Duodenal mucosa (tissue), 2 donors: Measurements from ENCODE around the gene MYO18B.

Experiments used
- H3K27ac ChIP-seq: one replicate; pipeline ENCODE4 v1.7.0; 2013; ENCODE audit warnings: low read depth, low read length
- H3K27me3 ChIP-seq, 2 donors: one replicate each; pipeline ENCODE4 v1.7.0; 2013; ENCODE audit warnings: low read length in 2 of 2, control low read depth in 1 of 2; ENCODE audit not compliant: insufficient read depth in 2 of 2, control insufficient read depth in 1 of 2
- H3K36me3 ChIP-seq, 2 donors: one replicate each; pipeline ENCODE4 v1.7.0; 2013; ENCODE audit warnings: low read length in 2 of 2, control low read depth in 1 of 2; ENCODE audit not compliant: insufficient read depth in 2 of 2, control insufficient read depth in 1 of 2
- H3K4me1 ChIP-seq, 2 donors: one replicate each; pipeline ENCODE4 v1.7.0; 2013; ENCODE audit warnings: low read length in 2 of 2, control low read depth in 1 of 2; ENCODE audit not compliant: insufficient read depth in 2 of 2, control insufficient read depth in 1 of 2
- H3K4me3 ChIP-seq, 2 donors: one replicate each; pipeline ENCODE4 v1.7.0; 2013; ENCODE audit warnings: low read length in 2 of 2, low read depth in 1 of 2
- H3K9ac ChIP-seq, 2 donors: one replicate each; pipeline ENCODE4 v1.7.0; 2013; ENCODE audit warnings: low read length in 2 of 2, low read depth in 1 of 2
- H3K9me3 ChIP-seq, 2 donors: one replicate each; pipeline ENCODE4 v1.7.0; 2013; ENCODE audit warnings: low read length in 2 of 2, control low read depth in 1 of 2; ENCODE audit not compliant: control insufficient read depth in 1 of 2

The MYO18B gene

DNA sequence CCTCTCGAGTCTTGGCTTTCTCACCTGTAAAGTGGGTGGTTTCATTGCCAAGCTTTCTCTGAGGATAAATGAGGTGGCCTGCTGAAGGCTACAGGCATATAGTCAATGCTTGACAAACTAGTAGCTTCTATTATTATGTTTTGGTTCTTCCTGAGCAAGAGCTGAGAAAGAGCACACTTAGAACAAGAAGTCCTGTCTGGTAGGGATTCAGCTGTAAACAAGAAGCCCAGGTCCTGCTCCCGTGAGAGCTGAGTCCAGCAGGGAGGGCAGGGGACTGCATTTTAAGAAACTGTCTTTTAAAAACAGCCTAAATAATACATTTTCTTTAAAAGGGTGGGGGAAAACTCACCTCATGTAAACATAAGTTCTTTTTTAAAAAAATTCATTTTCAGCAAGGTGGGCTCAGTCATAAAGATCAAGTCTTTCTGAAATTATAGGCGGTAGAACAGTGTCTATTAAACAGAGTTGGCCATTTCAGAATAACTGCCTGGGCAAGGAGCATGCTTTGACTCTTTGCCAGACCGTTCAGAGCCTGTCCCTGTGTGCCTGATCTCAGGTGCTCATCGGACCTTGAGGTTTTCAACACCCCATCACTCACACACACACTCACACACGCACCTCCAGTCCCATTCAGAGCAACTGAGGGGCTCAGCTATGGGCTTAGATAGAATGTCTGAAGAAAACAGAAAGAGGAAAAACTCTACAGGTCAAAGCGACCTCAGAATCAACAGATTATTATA, 29.2 kb upstream of the MYO18B start:
- Histone ChIP-seq H3K9me3 (no peaks in the 10 kb centered on the region), H3K9ac (no peak overlapping the region), H3K27me3 (no peaks in the 10 kb centered on the region), H3K27ac (no peak overlapping the region), H3K36me3 (no peaks in the 10 kb centered on the region), H3K4me3 (no peak overlapping the region), H3K4me1 (no peaks in the 10 kb centered on the region)

DNA sequence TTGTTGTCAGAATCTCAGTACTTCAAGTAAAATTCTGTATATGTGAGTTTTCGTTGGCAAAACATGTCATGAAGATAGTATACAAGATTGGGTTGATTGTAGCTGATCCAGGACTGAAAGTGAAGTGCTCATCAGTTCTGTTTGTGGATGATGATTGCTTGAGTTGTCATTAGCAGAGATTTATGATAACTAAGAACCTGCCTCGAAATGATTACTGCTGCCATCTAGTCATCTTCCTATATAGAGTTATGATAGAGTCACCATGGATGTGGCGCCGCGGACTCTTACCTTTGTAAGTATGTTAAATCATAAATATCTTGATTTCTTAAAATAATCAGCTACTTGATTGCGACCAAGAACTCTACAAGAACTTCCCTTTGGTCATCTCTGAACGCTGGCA, 27.9 kb upstream of the MYO18B start:
- H3K4me1 ChIP-seq, result no peaks in the 10 kb centered on the region
- H3K9me3 ChIP-seq, result no peaks in the 10 kb centered on the region
- no peaks in the 10 kb centered on the region for H3K36me3 ChIP-seq
- H3K4me3 ChIP-seq, result no peak overlapping the region
- H3K9ac ChIP-seq, result no peak overlapping the region
- H3K27me3 ChIP-seq, result no peaks in the 10 kb centered on the region
- H3K27ac ChIP-seq, result no peak overlapping the region

DNA sequence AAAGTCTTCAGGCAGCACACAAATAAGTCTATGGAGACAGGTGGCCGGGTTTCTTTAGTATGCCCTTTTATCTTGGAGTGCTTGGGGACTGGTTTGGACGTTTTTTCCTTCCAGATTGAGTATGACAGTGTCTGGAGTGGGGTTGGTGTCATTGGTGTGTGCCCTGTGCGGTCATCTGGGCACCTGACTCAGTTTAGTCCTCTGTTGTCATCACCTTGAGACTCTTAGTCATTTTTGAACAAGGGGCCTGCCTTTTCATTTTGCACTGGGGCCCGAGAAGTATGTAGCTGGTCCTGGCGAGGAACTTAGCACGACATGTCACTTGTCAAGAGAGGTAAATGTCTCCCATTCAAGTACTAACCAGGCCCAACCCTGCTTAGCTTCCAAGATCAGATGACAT, 27.2 kb upstream of the MYO18B start:
- Histone ChIP-seq H3K9me3 (no peaks in the 10 kb centered on the region), H3K27ac (no peak overlapping the region), H3K27me3 (no peaks in the 10 kb centered on the region), H3K4me3 (no peak overlapping the region), H3K4me1 (no peaks in the 10 kb centered on the region), H3K36me3 (no peaks in the 10 kb centered on the region), H3K9ac (no peak overlapping the region)

DNA sequence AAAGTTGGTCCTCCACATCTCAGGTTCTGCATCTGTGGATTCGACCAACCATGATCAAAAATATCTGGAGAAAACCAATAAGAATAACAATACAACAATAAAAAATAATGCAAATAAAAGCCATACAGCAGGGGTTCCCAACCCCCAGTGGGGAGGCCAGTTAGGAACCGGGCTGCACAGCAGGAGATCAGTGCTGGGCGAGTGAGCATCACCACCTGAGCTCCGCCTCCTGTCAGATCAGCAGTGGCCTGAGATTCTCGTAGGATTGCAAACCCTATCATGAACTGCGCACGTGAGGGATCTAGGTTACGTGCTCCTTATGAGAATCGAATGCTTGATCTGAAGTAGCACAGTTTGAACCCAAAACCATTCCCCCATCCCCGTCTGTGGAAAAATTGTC, 25.4 kb upstream of the MYO18B start:
- no peaks in the 10 kb centered on the region for H3K4me1 ChIP-seq
- no peaks in the 10 kb centered on the region for H3K36me3 ChIP-seq
- H3K9ac ChIP-seq, result no peak overlapping the region
- no peaks in the 10 kb centered on the region for H3K27me3 ChIP-seq
- H3K4me3 ChIP-seq, result no peak overlapping the region
- no peak overlapping the region for H3K27ac ChIP-seq
- H3K9me3 ChIP-seq, result no peaks in the 10 kb centered on the region

DNA sequence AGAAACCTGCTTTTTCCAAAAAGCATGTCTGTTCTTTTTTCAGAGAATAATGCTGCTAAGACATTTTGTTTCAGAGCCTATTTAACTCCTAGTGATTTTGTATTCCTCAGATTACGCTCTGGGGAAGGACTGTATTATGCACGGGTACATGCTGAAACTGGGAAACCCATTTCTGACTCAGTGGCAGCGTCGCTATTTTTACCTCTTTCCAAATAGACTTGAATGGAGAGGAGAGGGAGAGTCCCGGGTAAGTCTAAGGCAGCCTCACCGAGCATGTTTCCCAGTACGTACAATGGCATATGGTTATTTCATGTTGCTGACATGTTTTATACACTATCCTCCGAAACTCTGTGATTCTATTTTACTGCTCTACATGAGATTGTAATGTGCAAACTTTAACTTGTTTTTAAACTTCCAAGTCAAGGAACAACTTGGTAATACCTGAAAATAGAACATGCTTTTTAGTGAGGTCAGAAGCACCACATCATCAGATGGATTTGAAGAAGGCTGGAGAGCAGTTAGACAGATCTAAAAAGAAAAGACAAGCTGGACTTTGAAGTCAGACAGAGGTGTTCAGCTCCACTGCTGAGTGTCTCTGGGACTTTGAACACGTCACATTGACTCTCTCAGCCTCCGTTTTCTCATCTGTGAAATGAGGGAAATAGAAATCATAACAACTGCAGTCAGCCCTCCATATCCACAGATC, 23.7 kb upstream of the MYO18B start:
- H3K27ac ChIP-seq, result no peak overlapping the region
- no peaks in the 10 kb centered on the region for H3K9me3 ChIP-seq
- no peak overlapping the region for H3K4me3 ChIP-seq
- H3K9ac ChIP-seq, result no peak overlapping the region
- H3K27me3 ChIP-seq, result no peaks in the 10 kb centered on the region
- H3K36me3 ChIP-seq, result no peaks in the 10 kb centered on the region
- H3K4me1 ChIP-seq, result no peaks in the 10 kb centered on the region

DNA sequence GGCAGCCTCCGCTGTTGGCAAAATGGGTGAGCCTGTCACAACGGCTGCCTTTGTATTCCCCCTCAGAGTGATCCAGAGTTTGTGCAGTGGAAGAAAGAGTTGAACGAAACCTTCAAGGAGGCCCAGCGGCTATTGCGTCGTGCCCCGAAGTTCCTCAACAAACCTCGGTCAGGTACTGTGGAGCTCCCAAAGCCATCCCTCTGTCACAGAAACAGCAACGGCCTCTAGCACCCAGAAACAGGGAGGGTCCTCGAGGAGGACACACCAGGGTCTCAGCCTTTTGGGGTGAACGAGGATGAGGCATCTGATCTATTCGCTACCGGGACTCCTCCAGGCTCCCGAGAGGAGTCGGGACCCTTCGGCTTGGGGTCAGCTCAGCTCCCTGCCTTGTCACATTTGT, 19.8 kb upstream of the MYO18B start:
- H3K9me3 ChIP-seq, result no peaks in the 10 kb centered on the region
- H3K27ac ChIP-seq, result no peak overlapping the region
- no peak overlapping the region for H3K4me3 ChIP-seq
- no peaks in the 10 kb centered on the region for H3K36me3 ChIP-seq
- H3K27me3 ChIP-seq, result no peaks in the 10 kb centered on the region
- no peak overlapping the region for H3K9ac ChIP-seq
- no peaks in the 10 kb centered on the region for H3K4me1 ChIP-seq

DNA sequence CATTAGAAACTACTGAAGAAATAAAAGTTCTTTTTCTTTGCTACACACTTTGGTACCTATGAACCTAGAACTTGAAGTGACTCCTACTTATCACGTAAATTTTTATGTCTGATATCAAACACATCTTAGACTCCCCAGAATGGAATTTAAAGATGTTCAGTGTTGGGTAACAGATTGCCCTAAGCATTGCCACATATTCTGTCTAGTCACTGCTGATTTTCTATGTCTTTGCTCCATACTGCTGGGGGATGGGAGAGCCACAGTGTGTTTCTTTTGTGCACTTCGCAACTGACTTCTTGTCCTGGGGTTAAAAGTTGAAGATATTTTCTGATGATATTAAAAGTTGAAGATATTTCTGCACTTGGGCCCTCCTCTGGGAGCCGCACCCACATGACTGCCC, 19.4 kb upstream of the MYO18B start:
- Histone ChIP-seq H3K9me3 (no peaks in the 10 kb centered on the region), H3K9ac (no peak overlapping the region), H3K4me1 (no peaks in the 10 kb centered on the region), H3K36me3 (no peaks in the 10 kb centered on the region), H3K4me3 (no peak overlapping the region), H3K27me3 (no peaks in the 10 kb centered on the region), H3K27ac (no peak overlapping the region)

DNA sequence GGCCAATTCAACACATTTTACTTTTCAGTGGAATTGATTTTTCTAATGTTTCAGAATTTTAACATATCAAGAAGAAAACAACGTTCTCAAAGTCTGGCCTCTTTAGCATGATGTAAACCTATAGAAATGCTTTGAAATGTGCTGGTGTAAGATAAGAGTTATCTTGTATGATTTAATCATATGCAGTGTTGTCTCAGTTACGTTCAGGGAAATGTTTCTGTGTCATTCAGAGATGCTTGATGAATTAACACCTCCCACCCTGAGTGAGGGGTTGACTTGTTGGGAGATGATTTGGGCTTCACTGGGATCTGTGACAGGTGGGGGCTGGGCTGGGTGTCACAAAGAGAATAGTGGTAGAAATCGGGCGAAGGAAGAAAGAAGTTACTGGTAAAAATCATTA, 15.7 kb upstream of the MYO18B start:
- H3K9me3 ChIP-seq, result no peaks in the 10 kb centered on the region
- no peaks in the 10 kb centered on the region for H3K27me3 ChIP-seq
- H3K27ac ChIP-seq, result no peak overlapping the region
- no peak overlapping the region for H3K4me3 ChIP-seq
- no peak overlapping the region for H3K9ac ChIP-seq
- no peaks in the 10 kb centered on the region for H3K4me1 ChIP-seq
- no peaks in the 10 kb centered on the region for H3K36me3 ChIP-seq

DNA sequence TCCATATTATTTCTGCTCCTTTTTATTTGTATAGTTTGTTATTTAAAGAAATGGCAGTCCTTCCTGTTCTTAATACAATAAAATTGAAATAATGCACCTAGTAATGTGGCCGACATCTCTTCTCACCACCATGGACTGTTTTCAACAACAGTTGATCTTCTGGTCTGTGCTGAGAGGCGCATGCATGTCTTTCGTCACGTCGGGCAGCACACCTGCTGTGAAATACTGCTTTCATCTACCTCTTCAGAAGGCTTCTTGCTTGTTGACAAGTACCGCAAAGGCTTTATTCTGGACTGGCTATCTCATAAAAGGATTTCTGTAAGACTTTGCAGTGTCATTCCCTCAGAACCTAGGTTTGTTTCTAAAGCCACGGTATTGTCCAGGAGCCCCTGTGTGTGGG, 13.9 kb upstream of the MYO18B start:
- Histone ChIP-seq H3K4me3 (no peak overlapping the region), H3K27me3 (no peaks in the 10 kb centered on the region), H3K9ac (no peak overlapping the region), H3K4me1 (no peaks in the 10 kb centered on the region), H3K36me3 (no peaks in the 10 kb centered on the region), H3K9me3 (no peaks in the 10 kb centered on the region), H3K27ac (no peak overlapping the region)

DNA sequence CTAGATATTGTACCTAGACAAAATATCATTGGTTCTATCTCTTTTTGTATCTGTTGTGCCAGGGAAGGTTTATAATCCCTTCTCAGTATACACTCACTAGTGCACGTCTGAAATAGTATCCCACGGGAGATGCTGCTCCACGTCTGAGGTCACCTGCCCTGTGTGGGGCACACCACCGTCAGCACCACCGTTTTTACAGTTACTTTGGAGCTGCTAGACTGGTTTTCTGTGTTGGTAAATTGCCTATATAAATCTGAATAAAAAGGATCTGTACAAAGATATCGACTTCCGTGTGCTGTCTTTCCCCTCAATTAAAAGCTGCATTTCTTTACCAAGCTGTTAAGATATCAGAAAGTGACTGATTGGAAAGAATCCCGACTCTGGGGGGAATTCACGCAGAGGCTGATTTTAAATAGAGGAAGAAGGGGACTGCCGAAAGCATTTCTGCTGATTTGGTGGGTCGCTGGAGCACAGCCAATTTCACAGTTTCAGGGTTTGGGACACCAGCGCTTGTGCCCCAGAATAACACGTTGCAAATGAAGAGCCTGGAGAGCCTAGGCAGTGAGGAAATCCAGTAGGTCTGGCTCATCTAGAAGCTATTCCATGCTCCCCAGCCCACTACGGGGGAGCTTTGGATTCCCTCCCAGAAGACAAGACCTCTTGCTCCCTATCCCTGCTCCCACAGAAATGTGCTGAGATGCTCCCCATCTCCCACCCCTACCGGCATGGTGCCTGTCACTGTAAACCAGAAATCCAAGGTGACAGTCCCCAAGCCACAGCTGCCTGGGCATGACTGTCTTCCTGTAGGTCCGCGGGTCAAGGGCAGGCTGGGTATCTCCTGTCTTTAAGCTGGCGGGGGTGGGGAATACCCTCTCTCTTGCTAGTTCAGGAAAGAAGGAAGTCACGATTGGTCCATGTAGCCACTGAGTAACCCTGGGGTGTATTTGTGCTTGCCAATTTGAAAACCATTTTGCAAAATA, 12.7 kb upstream of the MYO18B start:
- Histone ChIP-seq H3K36me3 (no peaks in the 10 kb centered on the region), H3K4me3 (no peak overlapping the region), H3K27ac (no peak overlapping the region), H3K4me1 (no peaks in the 10 kb centered on the region), H3K27me3 (no peaks in the 10 kb centered on the region), H3K9me3 (no peaks in the 10 kb centered on the region), H3K9ac (no peak overlapping the region)
